Endothelial cell of umbilical vein (primary cell): ENCODE measurements around the gene PRUNE2. TPM values are rescaled to one million over a fixed set of nuclear protein-coding genes. Genes with fewer than 3 reads are reported as not detected.

Experiments used
- BruUV-seq: library from RNA; stranded (reverse); fragments of 400-500 nt; replicated peaks from 2 replicates; lab custom pipeline; 2021; lab: Mats Ljungman, UMichigan
- CTCF ChIA-PET: fragments of 300-600, 350-600 bp; sonication (Branson Sonifier 250); formaldehyde crosslinking; loops from one replicate; lab custom pipeline; 2021; ENCODE audit warnings: antibody characterized with exemption, inconsistent platforms; lab: Charles Lee
- POLR2A ChIA-PET: fragments of 300-600, 350-600 bp; sonication (Branson Sonifier 250); formaldehyde crosslinking; loops from one replicate; lab custom pipeline; 2021; ENCODE audit warnings: antibody characterized with exemption, inconsistent platforms; lab: Charles Lee
- DNase-seq: peaks from one replicate; pipeline ENCODE4 v3.0.0-alpha.2; 2011; ENCODE audit warnings: low read depth, low spot score
- FAIRE-seq: peaks from 2 replicates; lab custom pipeline; 2011; peaks lifted over from hg19 to GRCh38; lab: Jason Lieb, UNC
- H2AFZ ChIP-seq: 2 replicates; pipeline ENCODE4 v1.6.0; 2012; ENCODE audit warnings: low read depth, low read length, control low read depth, inconsistent platforms
- H3K27ac ChIP-seq: 2 replicates; pipeline ENCODE4 v1.5.1; 2011; ENCODE audit warnings: low read depth, mild to moderate bottlenecking, control low read depth, low read length, moderate library complexity; ENCODE audit not compliant: insufficient read depth
- H3K27me3 ChIP-seq, 2 experiments: 2 replicates each; pipeline versions ENCODE4 v1.6.0 to v1.6.1; 2011; ENCODE audit warnings: low read length in 2 of 2, mixed read lengths in 1 of 2; ENCODE audit not compliant: control insufficient read depth in 2 of 2, insufficient read depth in 2 of 2
- H3K36me3 ChIP-seq, 2 experiments: 2 replicates in 1 of 2; 3 replicates in 1 of 2; pipeline ENCODE4 v1.5.1; 2011; ENCODE audit warnings: low read length in 2 of 2, mild to moderate bottlenecking in 1 of 2, moderate library complexity in 1 of 2; ENCODE audit not compliant: control insufficient read depth in 2 of 2, insufficient read depth in 2 of 2; ENCODE audit errors: extremely low read depth in 1 of 2
- H3K4me1 ChIP-seq: 3 replicates; pipeline ENCODE4 v1.5.1; 2011; ENCODE audit warnings: mild to moderate bottlenecking, low read length; ENCODE audit not compliant: control insufficient read depth, insufficient read depth; ENCODE audit errors: extremely low read depth
- H3K4me2 ChIP-seq: 2 replicates; pipeline ENCODE4 v1.6.1; 2011; ENCODE audit warnings: low read length, control low read depth, mixed read lengths; ENCODE audit not compliant: insufficient read depth
- H3K4me3 ChIP-seq, 3 experiments: fragments of 200-600 bp in 1 of 3; sonication (generic), shearing (Covaris generic) in 1 of 3; replicated peaks in 1 of 3; 2 replicates each; pipeline ENCODE4 v1.5.1; 2011 to 2016; ENCODE audit warnings: control low read depth in 3 of 3, low read length in 3 of 3, mild to moderate bottlenecking in 2 of 3, inconsistent platforms in 1 of 3, low read depth in 1 of 3, moderate library complexity in 1 of 3; ENCODE audit not compliant: insufficient read depth in 1 of 3
- H3K79me2 ChIP-seq: 2 replicates; pipeline ENCODE4 v1.6.0; 2012; ENCODE audit warnings: low read length, inconsistent platforms; ENCODE audit not compliant: control insufficient read depth, insufficient read depth
- H3K9ac ChIP-seq: replicated peaks from 2 replicates; pipeline ENCODE3; 2011; ENCODE audit warnings: low read length, control low read depth; ENCODE audit not compliant: insufficient read depth; ENCODE audit errors: extremely low read depth
- H3K9me1 ChIP-seq: replicated peaks from 3 replicates; pipeline ENCODE4 v1.6.0; 2011; ENCODE audit warnings: mild to moderate bottlenecking, low read length; ENCODE audit not compliant: control insufficient read depth, insufficient read depth; ENCODE audit errors: extremely low read depth
- H3K9me3 ChIP-seq: replicated peaks from 2 replicates; pipeline ENCODE4 v1.5.1; 2012; ENCODE audit warnings: low read length, inconsistent platforms; ENCODE audit not compliant: control insufficient read depth, insufficient read depth
- H4K20me1 ChIP-seq: replicated peaks from 2 replicates; pipeline ENCODE3; 2011; ENCODE audit warnings: mild to moderate bottlenecking, low read length; ENCODE audit not compliant: control insufficient read depth, insufficient read depth; ENCODE audit errors: extremely low read depth
- CTCF ChIP-seq, 2 donors: IDR thresholded peaks; 1 replicate in 1 of 2; 2 replicates in 1 of 2; pipeline ENCODE4 v1.5.1; 2011; ENCODE audit warnings: low read length in 2 of 2, mild to moderate bottlenecking in 2 of 2, moderate library complexity in 2 of 2, control low read depth in 1 of 2, inconsistent platforms in 1 of 2, low read depth in 1 of 2; ENCODE audit not compliant: insufficient read depth in 1 of 2; ENCODE audit errors: extremely low read depth in 1 of 2
- EZH2 ChIP-seq: IDR thresholded peaks from 2 replicates; pipeline ENCODE4 v1.6.1; 2012; ENCODE audit warnings: borderline replicate concordance, low read depth, mild to moderate bottlenecking, moderate library complexity, low read length, inconsistent platforms; ENCODE audit not compliant: severe bottlenecking
- FOS ChIP-seq: IDR thresholded peaks from 2 replicates; pipeline ENCODE4 v1.6.1; 2011; ENCODE audit warnings: mild to moderate bottlenecking, low read length, moderate library complexity, borderline replicate concordance; ENCODE audit not compliant: insufficient read depth
- GATA2 ChIP-seq: IDR thresholded peaks from 2 replicates; pipeline ENCODE4 v1.7.0; 2011; ENCODE audit warnings: low read depth, mild to moderate bottlenecking, moderate library complexity, mixed read lengths, low read length; ENCODE audit not compliant: insufficient read length, insufficient read depth
- JUN ChIP-seq: IDR thresholded peaks from 2 replicates; pipeline ENCODE4 v1.6.1; 2011; ENCODE audit warnings: borderline replicate concordance, low read depth; ENCODE audit not compliant: insufficient read length, insufficient read depth
- MAX ChIP-seq: IDR thresholded peaks from 2 replicates; pipeline ENCODE4 v1.6.1; 2011; ENCODE audit not compliant: insufficient read depth, insufficient read length
- MYC ChIP-seq: IDR thresholded peaks from one replicate; pipeline ENCODE4 v1.6.1; 2011; ENCODE audit warnings: mild to moderate bottlenecking, low read depth, low read length
- POLR2A ChIP-seq: IDR thresholded peaks from 2 replicates; pipeline ENCODE4 v1.6.1; 2012; ENCODE audit warnings: low read depth, mild to moderate bottlenecking, control low read depth, low read length
- POLR2AphosphoS5 ChIP-seq: IDR thresholded peaks from 2 replicates; pipeline ENCODE4 v1.6.1; 2012; ENCODE audit warnings: low read depth, mild to moderate bottlenecking, control low read depth, low read length, moderate library complexity; ENCODE audit not compliant: insufficient read depth
- dilution Hi-C: fragments of 300-500 bp; cut with MboI; formaldehyde crosslinking; loops from one replicate; pipeline ENCODE4 v1.15.0; 2019; ENCODE audit warnings: low sequenced_read_pairs; ENCODE audit not compliant: extremely low pct_ligation_motif_present
- intact Hi-C: fragments of 100-400 bp; cut with micrococcal nuclease; formaldehyde crosslinking; loops from one replicate; pipeline ENCODE4 v1.10.0; 2022
- polyA plus RNA-seq, 4 experiments: library from polyadenylated mRNA; depleted of rRNA in 3 of 4; stranded (reverse) in 3 of 4; unstranded in 1 of 4; fragments of >200 nt; gene quantifications; 2 replicates each; pipeline versions ENCODE4 v1.2.1 to v1.2.3, GENCODE V29; 2011 to 2012; ENCODE audit warnings: missing spikeins in 1 of 4
- total RNA-seq: library from RNA; stranded (reverse); gene quantifications from 2 replicates; pipeline ENCODE4 v1.2.3, GENCODE V29; 2021

Gene PRUNE2
- total and polyA plus RNA-seq, 2 donors (not counting 3 experiments of a cell fraction or from before 2014, with no cell fraction given), result 15.8 to 21.7 TPM

GRCh38 chr9:76751001-76751400 is 154.9 kb downstream of the PRUNE2 start:
- dilution Hi-C loops (no loop called here), intact Hi-C loops (no loop called here)
- CTCF ChIA-PET, result no interaction called here
- Histone ChIP-seq H3K9ac (no peak overlapping the region), H3K79me2 (no peaks in the 10 kb centered on the region), H4K20me1 (no peaks in the 10 kb centered on the region), H3K9me3 (no peaks in the 10 kb centered on the region), H3K27me3 (peaks cover 6 to 13% of the 10 kb centered on the region in 2 experiments), H3K9me1 (no peaks in the 10 kb centered on the region), H3K27ac (no peak overlapping the region), H3K36me3 (no peaks in the 10 kb centered on the region), H3K4me3 (no peak overlapping the region), H2AFZ (no peak overlapping the region), H3K4me2 (no peak overlapping the region), H3K4me1 (no peaks in the 10 kb centered on the region)
- TF ChIP-seq POLR2A (no peak), MYC (no peak), GATA2 (no peak), EZH2 (no peak), POLR2AphosphoS5 (no peak), FOS (no peak), CTCF (IDR thresholded peaks at IDR 0.05; ENCODE audit: extremely low read depth in 1 of 2, insufficient read depth in 1 of 2, low read depth in 1 of 2, low read length in 2 of 2) (no peak), MAX (no peak), JUN (no peak)
- DNase-seq (no peak), FAIRE-seq (no peak)
- BruUV-seq, result no TSS peak
- POLR2A ChIA-PET, result no interaction called here
